Uterus (tissue), 4 donors: Measurements from ENCODE around the gene FAM163B. TPM values are rescaled to one million over a fixed set of nuclear protein-coding genes. Genes with fewer than 3 reads are reported as not detected.

Experiments used
- DNase-seq, 2 donors: peaks; one replicate each; pipeline ENCODE4 v3.0.0-alpha.2; 2019 to 2020
- H3K27ac ChIP-seq, 2 donors: fragments of 200-600 bp; sonication (generic); 1 replicate in 1 of 2; 2 replicates in 1 of 2; pipeline ENCODE4 v1.5.1; 2016 to 2018
- H3K27me3 ChIP-seq, 2 donors: fragments of 200-600 bp; sonication (generic); one replicate each; pipeline ENCODE4 v1.5.1; 2018 to 2019; ENCODE audit warnings: control low read depth in 1 of 2
- H3K36me3 ChIP-seq, 2 donors: fragments of 200-600 bp; sonication (generic); one replicate each; pipeline ENCODE4 v1.5.1; 2019; ENCODE audit warnings: control low read depth in 1 of 2
- H3K4me1 ChIP-seq, 2 donors: fragments of 200-600 bp; sonication (generic); one replicate each; pipeline ENCODE4 v1.5.1; 2018 to 2019; ENCODE audit warnings: control low read depth in 1 of 2
- H3K4me3 ChIP-seq, 2 donors: fragments of 200-600 bp; sonication (generic); 1 replicate in 1 of 2; 2 replicates in 1 of 2; pipeline ENCODE4 v1.5.1; 2018 to 2019; ENCODE audit warnings: mild to moderate bottlenecking in 1 of 2
- H3K9me3 ChIP-seq, 2 donors: fragments of 200-600 bp; sonication (generic); one replicate each; pipeline ENCODE4 v1.5.1; 2019; ENCODE audit warnings: control low read depth in 1 of 2
- POLR2A ChIP-seq, 2 donors: fragments of 450-650 bp; IDR thresholded peaks; one replicate each; pipeline ENCODE4 v1.6.1; 2016; ENCODE audit warnings: antibody characterized with exemption in 2 of 2, mild to moderate bottlenecking in 1 of 2, moderate library complexity in 1 of 2
- intact Hi-C: fragments of 100-400 bp; cut with DNase I; formaldehyde crosslinking; loops from one replicate; pipeline ENCODE4 v1.15.1; 2023; ENCODE audit warnings: low total_unique reads
- total RNA-seq, 4 donors: library from RNA; depleted of rRNA in 3 of 4; stranded (reverse); fragments of >200 nt in 3 of 4; gene quantifications; one replicate each; pipeline versions ENCODE4 v1.1.0 to v1.2.4, GENCODE V29; 2014 to 2023
- TF ChIP-seq, protein P1 (sequence below), 4 experiments: fragments of 200-600 bp in 2 of 4; fragments of 450-650 bp in 2 of 4; sonication (generic) in 2 of 4; IDR thresholded peaks; one replicate each; pipeline ENCODE4 v1.5.1; 2016 to 2019; ENCODE audit warnings: antibody characterized with exemption in 4 of 4, mild to moderate bottlenecking in 2 of 4, moderate library complexity in 1 of 4
- donor health status: DM: yes; HTN: yes; CAD: no.

Gene FAM163B
- not detected for total RNA-seq

DNA sequence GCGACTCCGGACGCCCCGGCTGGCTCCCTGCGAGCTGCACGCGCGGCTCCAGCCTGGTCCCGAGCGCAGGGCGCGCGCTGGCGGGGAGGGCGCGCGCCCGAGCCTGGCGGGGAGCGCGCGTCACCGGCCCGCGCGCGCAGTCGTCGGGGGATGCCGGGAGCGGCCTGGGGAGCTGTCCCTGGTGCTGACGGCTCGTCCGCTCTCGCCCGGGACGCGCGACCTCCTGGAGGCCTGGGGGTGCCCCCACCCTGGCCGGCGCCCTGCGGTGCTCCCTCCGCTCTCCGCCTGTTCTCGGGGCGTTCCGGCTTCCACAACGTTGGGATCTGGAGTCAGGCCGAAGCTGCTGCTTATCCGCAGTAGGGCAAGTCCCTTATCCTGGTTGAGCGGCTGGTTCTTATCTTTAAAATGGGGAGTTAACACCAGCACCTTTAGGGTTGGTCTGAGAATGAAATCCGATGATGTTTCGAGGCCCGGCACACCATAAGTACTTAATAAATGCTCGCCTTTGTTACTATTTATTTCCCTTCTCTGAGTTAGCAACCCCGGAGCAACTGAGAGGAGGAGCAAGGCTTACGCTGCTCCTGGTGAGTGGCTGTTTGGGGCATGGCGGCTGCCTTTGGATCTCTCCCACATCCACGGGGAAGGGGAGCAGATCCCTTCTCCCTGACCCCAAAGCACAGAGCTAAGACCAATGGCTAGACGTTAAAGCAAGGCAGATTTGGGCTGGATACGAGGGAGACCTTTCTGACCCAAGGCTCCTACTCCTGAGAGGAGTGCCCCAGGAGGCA is at the start of gene FAM163B:
TSS of gene FAM163B (minus strand) at position 79 of the 788 bp plus-strand sequence. CDS start 29,166 bp downstream, outside the sequence.
- H3K27ac ChIP-seq: no peak within 1 kb of the TSS
- no peak for TF ChIP-seq POLR2A (IDR thresholded peaks at IDR 0.05)
- TF ChIP-seq, protein P1, sequence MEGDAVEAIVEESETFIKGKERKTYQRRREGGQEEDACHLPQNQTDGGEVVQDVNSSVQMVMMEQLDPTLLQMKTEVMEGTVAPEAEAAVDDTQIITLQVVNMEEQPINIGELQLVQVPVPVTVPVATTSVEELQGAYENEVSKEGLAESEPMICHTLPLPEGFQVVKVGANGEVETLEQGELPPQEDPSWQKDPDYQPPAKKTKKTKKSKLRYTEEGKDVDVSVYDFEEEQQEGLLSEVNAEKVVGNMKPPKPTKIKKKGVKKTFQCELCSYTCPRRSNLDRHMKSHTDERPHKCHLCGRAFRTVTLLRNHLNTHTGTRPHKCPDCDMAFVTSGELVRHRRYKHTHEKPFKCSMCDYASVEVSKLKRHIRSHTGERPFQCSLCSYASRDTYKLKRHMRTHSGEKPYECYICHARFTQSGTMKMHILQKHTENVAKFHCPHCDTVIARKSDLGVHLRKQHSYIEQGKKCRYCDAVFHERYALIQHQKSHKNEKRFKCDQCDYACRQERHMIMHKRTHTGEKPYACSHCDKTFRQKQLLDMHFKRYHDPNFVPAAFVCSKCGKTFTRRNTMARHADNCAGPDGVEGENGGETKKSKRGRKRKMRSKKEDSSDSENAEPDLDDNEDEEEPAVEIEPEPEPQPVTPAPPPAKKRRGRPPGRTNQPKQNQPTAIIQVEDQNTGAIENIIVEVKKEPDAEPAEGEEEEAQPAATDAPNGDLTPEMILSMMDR (IDR thresholded peaks at IDR 0.05): no peak
- peak in 1 of 2 donors; percentile 30 for DNase-seq
- no peak within 1 kb of the TSS for H3K4me3 ChIP-seq
- intact Hi-C loops: no loop called here
- H3K36me3 ChIP-seq: no peaks in the 10 kb centered on the region
- H3K4me1 ChIP-seq: peaks cover 0 to 4% of the 10 kb centered on the region in 2 donors
- peaks cover 0 to 6% of the 10 kb centered on the region in 2 donors for H3K27me3 ChIP-seq
- H3K9me3 ChIP-seq: no peaks in the 10 kb centered on the region

DNA sequence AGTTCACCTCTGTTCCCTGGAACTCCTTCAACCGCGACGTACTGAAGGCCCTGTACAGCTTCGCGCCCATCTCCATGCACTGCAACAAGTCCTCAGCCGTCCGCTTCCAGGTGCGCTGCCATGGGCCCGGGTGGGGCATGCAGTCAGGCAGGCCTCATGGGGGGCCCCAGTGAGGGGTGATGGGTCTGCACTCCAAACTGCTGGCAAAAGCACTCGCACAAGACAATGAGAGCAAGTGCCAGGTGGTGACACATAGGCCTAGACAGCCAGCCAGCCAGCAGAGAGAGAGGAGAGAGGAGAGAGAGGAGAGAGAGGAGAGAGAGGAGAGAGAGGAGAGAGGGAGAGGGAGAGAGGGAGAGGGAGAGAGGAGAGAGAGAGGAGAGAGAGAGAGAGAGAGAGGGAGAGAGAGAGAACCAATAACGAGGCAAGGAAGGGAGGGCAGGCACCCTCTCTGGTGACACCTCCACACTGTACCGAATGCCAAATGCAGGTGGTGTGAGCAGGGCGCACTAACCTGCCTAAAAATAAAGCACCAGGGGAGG is 48.0 kb upstream of the FAM163B start:
- Histone ChIP-seq H3K36me3 (no peaks in the 10 kb centered on the region), H3K4me1 (peaks cover 0 to 5% of the 10 kb centered on the region in 2 donors), H3K27me3 (peaks cover 0 to 7% of the 10 kb centered on the region in 2 donors), H3K4me3 (no peak overlapping the region), H3K9me3 (no peaks in the 10 kb centered on the region), H3K27ac (no peak overlapping the region)
- DNase-seq: no peak
- intact Hi-C loops: no loop called here
- TF ChIP-seq, protein P1 (IDR thresholded peaks at IDR 0.05): no peak

DNA sequence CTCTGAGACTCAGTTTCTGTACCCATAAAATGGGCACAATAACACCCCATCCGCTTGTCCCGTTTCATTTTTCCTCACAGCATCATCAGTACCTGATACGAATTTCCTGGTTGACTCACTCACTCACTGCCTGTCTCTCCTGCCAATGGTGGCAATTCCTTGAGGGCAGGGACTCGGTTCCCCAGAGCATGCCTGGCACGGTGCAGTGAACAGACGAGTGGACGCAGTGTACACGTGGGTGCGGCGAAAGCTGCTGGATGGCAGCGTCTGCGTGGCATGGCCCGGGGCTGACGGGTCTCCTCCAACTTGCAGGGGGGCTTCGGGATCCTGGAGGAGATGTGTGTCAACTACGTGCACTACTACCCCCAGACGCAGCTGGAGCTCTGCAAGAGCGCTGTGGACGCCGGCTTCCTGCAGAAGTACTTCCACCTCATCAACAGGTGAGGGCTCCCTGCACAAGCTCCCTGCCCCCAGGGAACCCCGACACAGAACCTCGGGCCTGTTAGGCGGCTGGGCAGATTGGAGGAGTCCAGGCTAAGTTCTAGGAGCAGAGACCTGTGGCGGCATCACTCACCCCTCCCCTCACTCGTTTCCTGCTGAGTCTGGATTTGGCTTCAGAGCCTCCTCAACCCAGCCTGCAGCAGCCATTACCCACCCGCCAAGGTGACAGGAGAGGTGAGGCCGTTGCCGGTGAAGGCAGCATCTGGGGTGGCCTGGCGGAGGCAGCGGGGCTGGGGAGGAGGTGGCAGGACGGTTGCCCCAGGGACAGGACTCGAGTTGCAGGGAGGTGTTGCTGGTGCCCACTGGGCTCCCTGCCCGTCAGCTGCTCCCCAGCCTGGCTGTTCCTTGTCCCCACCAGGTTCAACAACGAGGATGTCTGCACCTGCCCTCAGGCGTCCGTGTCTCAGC is 47.3 kb upstream of the FAM163B start:
- no peak overlapping the region for H3K27ac ChIP-seq
- H3K4me3 ChIP-seq: no peak overlapping the region
- H3K4me1 ChIP-seq: peaks cover 0 to 5% of the 10 kb centered on the region in 2 donors
- no peaks in the 10 kb centered on the region for H3K36me3 ChIP-seq
- H3K9me3 ChIP-seq: no peaks in the 10 kb centered on the region
- intact Hi-C loops: no loop called here
- H3K27me3 ChIP-seq: peaks cover 0 to 7% of the 10 kb centered on the region in 2 donors
- no peak for DNase-seq
- TF ChIP-seq POLR2A (IDR thresholded peaks at IDR 0.05): no peak
- TF ChIP-seq, protein P1 (IDR thresholded peaks at IDR 0.05): no peak

DNA sequence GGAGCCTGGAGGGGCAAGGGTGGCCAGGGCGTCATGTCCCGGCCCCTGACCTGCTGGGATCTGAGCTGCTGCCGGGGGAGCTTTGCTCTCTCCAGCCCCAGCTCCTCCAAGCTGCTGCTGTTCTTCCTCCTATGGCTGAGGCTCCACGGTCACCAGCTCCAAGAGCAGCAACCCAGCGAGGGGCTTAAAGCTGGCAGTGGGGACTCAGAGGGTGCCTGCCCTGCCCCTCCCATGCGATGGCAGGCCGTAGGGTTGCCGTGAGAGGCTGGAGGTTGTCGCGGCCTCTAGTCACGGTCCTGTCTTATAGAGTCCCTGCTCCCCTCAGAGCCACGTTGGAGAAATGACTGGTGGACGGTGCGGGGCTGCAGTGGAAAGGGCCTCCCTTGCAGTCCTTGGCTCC is 46.5 kb upstream of the FAM163B start:
- Histone ChIP-seq H3K4me1 (peaks cover 0 to 5% of the 10 kb centered on the region in 2 donors), H3K4me3 (no peak overlapping the region), H3K9me3 (no peaks in the 10 kb centered on the region), H3K27ac (no peak overlapping the region), H3K36me3 (no peaks in the 10 kb centered on the region), H3K27me3 (peaks cover 0 to 7% of the 10 kb centered on the region in 2 donors)
- intact Hi-C loops: no loop called here
- no peak for TF ChIP-seq POLR2A (IDR thresholded peaks at IDR 0.05)
- TF ChIP-seq, protein P1 (IDR thresholded peaks at IDR 0.05): no peak
- DNase-seq: no peak
